Stimulated activated CD8-positive, alpha-beta memory T cell treated with anti-CD3 and anti-CD28 coated beads, Interleukin-2, amount 100 ng/mL, for 1 hour (primary cell): ENCODE results near the gene ERGIC1.
"Not testable (repeated sequence)": the region's sequence is repeated elsewhere in the genome, so short reads cannot be mapped to it uniquely, and the experiment has no call there.

Experiments
- DNase-seq, 2 donors: peaks; one replicate each; pipeline ENCODE4 v3.0.0-alpha.2; 2020; ENCODE audit warnings: low read depth in 2 of 2

ERGIC1 gene

GRCh38 chr5:172800088-172800551 is 33.9 kb upstream of the ERGIC1 start:
- DNase-seq, result no peak

DNA sequence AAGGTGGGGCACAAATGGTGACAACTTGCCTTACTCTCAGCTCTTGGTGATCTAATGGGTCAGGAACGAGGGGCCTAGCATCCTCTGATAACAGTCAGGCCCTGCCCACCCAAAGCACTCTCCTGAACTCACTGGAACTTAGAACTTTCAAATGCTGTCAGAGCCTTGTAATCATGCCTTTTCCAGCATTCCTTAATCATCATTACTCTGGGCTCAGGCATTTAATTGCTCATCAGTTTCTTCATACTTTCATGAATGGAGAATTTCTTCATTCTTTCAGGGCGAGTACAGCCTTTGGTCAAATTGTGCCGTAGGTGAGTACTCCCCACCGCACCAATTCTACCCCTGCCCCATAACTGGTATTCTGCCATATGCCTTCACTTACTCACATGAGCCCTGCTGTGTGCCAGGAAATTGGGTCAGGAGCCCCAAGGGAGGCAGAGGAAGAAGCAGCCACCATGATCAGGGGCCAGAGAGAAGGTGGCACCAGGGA is 32.8 kb upstream of the ERGIC1 start:
- DNase-seq, result no peak

- DNase-seq, result no peak
Measured at GRCh38 chr5:172802112-172802511, 31.9 kb upstream of the ERGIC1 start.

DNA sequence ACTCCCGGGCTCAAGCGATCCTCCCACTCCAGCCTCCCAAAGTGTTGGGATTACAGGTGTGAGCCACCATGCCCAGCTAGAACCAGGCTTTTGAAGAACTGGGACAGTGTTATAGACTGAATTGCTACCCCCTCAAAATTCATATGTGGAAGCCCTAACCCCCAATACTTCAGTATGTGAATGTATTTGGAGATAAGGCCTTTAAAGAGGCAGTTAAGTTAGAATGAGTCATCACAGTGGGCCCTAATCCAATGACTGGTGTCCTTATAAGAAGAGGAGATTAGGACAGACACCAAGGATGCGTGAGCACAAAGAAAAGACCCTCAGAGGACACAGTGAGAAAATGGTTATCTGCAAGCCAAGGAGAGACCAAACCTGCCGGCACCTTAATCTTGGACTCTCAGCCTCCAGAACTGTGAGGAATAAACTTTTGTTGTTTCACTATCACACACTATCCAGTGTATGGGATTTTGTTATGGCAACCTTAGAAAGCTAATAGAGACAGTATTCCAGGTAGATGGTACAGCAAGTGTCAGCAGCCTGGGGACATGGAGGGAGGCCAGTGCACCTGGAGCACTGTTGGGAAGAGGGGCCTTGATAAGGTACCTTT is 31.4 kb upstream of the ERGIC1 start:
- no peak for DNase-seq

GRCh38 chr5:172805018-172805683 is 28.9 kb upstream of the ERGIC1 start:
- DNase-seq, result no peak

- no peak for DNase-seq
Measured at GRCh38 chr5:172805736-172806255, 28.3 kb upstream of the ERGIC1 start.

GRCh38 chr5:172806897-172807672 is 27.0 kb upstream of the ERGIC1 start:
- peak; percentile 65 to 72 for DNase-seq

- no peak for DNase-seq
Measured at GRCh38 chr5:172807766-172808311, 26.2 kb upstream of the ERGIC1 start.

DNA sequence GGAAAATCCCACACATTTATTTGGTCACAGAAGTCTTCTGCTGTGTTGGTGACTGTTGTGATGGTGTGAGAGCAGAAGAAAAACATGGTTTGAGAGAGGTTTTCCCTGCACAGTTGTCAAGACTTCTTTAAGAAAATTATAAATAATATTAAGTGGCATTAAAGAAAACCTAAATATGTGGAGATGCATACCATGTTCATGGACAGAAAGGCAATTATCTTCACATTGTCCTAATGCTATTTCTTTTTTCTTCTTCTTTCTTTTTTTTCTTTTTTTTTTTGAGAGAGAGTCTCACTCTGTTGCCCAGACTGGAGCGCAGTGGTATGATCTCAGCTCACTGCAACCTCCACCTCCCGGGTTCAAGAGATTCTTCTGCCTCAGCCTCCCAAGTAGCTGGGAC is 24.3 kb upstream of the ERGIC1 start:
- no peak for DNase-seq

- DNase-seq, result not testable (repeated sequence)
Measured at GRCh38 chr5:172810996-172811395, 23.1 kb upstream of the ERGIC1 start.

GRCh38 chr5:172815631-172816030 is 18.4 kb upstream of the ERGIC1 start:
- no peak for DNase-seq

DNA sequence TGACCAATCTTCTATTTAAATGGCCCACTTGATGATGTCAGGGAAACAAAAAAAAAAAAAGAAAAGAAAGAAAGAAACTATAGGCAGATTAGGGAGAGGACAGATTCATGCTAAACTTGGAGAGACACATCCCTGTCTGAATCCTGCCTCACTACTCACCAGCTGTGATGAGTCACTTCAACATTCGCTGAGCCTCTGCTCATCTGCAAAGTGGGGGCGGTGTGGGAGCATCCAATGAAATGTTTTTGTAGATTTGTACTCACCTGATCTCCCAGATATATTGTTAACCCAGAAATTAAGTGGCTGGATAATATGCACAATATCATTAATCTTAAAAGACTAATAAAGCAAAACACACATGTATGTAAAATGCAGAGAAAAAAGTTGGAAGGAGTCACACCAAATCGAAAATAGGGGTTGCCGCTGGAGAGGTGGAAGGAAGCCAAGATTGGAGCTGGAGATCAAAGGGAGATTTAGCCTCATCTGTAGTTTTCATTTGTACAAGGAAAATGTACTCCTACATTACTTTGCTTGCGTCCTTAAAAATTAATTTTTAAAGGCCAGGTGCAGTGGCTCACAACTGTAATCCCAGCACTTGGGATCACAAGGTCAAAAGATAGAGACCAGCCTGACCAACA is 17.0 kb upstream of the ERGIC1 start:
- DNase-seq, result no peak

DNA sequence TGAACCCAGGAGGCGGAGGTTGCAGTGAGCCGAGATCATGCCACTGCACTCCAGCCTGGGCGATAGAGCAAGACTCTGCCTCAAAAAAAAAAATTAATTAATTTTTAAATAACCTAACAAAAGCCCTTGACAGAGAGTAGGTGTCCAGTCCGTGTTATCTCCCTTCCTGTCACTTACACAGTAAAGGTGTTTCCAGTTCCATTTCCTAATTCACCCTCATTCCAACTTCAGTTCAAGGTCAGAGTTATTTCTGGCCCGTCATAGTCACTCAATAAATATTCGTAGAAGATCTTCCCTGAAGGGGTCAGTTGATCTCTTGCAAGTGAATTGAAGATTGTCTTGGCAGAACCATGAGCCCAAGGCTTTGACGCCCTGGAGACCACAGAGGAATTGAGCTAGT is 16.4 kb upstream of the ERGIC1 start:
- DNase-seq, result no peak

DNA sequence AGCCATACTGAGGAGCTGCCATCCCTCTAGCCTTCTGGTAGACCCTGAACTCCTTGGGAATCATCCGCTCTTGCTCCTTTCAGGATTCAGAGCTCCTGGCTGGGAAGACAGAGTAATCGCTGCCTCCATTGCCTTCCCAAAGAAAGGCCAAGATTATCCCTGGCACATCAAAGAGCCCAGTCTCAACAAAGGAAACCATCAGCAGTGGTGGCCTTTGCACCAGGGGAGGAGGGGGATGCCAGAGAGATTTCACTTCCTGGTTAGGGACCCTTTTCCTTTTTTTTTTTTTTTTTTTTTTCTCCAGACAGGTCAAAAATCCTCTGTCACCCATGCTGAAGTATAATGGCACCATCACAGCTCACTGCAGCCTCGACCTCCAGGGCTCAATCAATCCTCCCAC is 16.0 kb upstream of the ERGIC1 start:
- DNase-seq, result no peak

GRCh38 chr5:172819569-172819968 is 14.5 kb upstream of the ERGIC1 start:
- no peak for DNase-seq

- DNase-seq, result no peak
Measured at GRCh38 chr5:172820046-172820767, 13.8 kb upstream of the ERGIC1 start.

DNA sequence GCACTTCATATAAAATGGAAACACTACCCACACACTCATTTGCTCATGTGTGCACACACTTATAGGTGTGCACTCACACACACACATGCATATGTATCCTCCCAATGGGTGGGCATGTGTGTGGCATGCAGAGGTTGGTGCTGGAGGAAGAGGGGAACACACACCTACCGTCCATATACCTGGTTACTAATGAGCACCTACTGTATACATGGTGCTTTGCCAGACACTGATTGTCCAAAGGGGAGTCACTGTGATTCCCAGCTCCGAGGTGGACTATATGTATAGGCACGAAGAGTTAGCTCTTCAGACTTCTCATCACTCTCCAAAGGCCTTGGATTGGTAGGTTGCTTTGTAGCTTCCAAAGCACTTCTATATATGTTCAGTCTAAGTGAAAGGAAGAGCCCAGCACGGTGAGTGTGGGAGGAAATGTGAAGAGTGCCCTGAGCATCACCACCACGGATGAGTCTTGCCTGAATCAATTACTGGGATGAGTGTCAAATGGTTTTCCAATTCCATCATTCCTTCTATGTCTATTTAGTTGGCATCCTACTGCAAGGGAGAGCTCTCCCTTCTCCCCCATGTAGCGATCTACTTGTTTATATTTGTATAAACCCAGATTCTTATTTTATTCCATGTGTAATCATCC is 12.6 kb upstream of the ERGIC1 start:
- DNase-seq, result no peak

DNA sequence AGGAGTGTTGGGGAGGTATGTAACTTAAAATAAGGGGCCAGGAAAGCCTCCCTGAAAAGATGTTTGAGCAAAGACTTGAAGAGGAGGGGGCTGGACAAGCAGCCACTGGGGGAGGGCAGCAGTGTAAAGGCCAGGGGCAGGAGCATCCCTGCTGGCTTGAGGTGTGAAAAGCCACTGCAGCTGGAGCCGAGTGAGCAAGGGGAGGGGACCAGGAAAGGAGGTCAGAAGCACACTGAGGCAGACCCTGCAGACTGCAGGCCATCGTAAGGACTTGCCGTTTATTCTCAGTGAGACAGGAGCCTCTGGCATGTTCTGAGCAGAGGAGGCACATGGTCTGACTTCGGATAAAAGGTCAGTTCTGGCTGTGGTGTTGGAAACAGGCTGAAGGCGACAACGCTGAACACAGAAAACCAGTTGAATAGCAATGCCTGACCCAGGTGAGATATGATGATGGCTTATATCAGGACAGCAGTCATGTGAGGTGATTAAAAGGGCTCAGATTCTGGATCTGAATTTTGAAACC is 10.2 kb upstream of the ERGIC1 start:
- no peak for DNase-seq

DNA sequence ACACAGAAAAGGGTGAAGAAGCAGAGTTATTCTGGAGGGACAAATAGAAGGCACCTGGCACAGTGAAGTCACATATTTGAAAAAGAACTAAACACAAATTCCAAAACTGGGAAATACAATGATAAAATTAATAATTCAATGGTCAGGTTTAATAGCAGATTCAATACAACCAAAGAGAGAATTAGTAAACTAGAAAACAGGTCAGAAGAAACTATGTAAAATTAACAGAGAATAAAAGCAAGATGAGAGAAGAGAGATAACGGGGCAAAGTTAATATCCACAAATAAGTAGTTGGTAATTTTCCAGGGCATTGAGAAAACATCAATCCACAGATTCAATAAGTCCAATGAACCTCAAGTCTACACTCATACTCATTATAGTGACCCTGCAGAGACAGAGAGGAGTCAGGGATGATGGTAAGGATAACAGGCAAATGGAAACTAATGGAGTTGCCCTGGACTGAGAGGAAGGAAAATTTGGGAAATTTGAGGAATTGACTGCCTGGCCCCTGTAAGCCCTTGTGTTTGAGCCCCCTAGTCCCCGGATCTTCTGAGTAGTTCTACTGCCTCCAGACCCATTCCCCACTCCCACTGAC is 8.3 kb upstream of the ERGIC1 start:
- no peak for DNase-seq

GRCh38 chr5:172827841-172828240 is 6.2 kb upstream of the ERGIC1 start:
- DNase-seq, result no peak
